HepG2 (cell line): ENCODE measurements around the gene MRPL3. TPM values are rescaled to one million over a fixed set of nuclear protein-coding genes. Genes with fewer than 3 reads are reported as not detected.

Source experiments
- ATAC-seq: fragments of 200-7000 bp; cut with Tn5 transposase; 3 replicates; pipeline ENCODE4 v1.9.1; 2020; ENCODE audit warnings: mild to moderate bottlenecking, moderate library complexity
- BruUV-seq: library from RNA; stranded (reverse); fragments of 400-500 nt; replicated peaks from 2 replicates; lab custom pipeline; 2021; lab: Mats Ljungman, UMichigan
- CTCF ChIA-PET: fragments of 300-600 bp; formaldehyde crosslinking; extraction: SDS; loops from one replicate; lab custom pipeline; 2021; ENCODE audit warnings: low total read pairs, inconsistent platforms, low intra/inter-chr PET ratio; lab: Yijun Ruan, JAX
- POLR2A ChIA-PET: fragments of 350-600 bp; sonication (Branson Sonifier 250); formaldehyde crosslinking; loops from one replicate; lab custom pipeline; 2020; ENCODE audit warnings: antibody characterized with exemption, inconsistent platforms; lab: Yijun Ruan, JAX
- DNase-seq: peaks from one replicate; pipeline ENCODE4 v3.0.0-alpha.2; 2015; ENCODE audit warnings: low spot score
- FAIRE-seq: peaks from 3 replicates; lab custom pipeline; 2011; peaks lifted over from hg19 to GRCh38; lab: Jason Lieb, UNC
- H2AFZ ChIP-seq: one replicate; pipeline ENCODE4 v1.6.1; 2011; ENCODE audit warnings: low read length, inconsistent platforms
- H3K27ac ChIP-seq: fragments of 300-600 bp; 3 replicates; pipeline ENCODE4 v1.8.0; 2011; ENCODE audit warnings: mixed run types, mild to moderate bottlenecking, mixed read lengths, low read length, inconsistent platforms; ENCODE audit not compliant: insufficient read depth; ENCODE audit errors: extremely low read length
- H3K27me3 ChIP-seq, 2 experiments: fragments of 200-600 bp in 1 of 2; 2 replicates in 1 of 2; 3 replicates in 1 of 2; pipeline versions ENCODE4 v1.6.0 to v1.8.0; 2011; ENCODE audit warnings: low read length in 2 of 2, mild to moderate bottlenecking in 2 of 2, moderate library complexity in 2 of 2, inconsistent platforms in 1 of 2; ENCODE audit not compliant: insufficient read depth in 2 of 2, control insufficient read depth in 1 of 2
- H3K36me3 ChIP-seq, 2 experiments: fragments of 200-600 bp in 1 of 2; replicated peaks in 1 of 2; 2 replicates in 1 of 2; 3 replicates in 1 of 2; pipeline versions ENCODE4 v1.5.1 to v1.8.0; 2011; ENCODE audit warnings: low read length in 2 of 2, inconsistent platforms in 1 of 2; ENCODE audit not compliant: insufficient read depth in 2 of 2, control insufficient read depth in 1 of 2
- H3K4me1 ChIP-seq: 2 replicates; pipeline ENCODE4 v1.5.1; 2012; ENCODE audit warnings: low read length, inconsistent platforms; ENCODE audit not compliant: insufficient read depth
- H3K4me2 ChIP-seq: 2 replicates; pipeline ENCODE4 v1.6.0; 2011; ENCODE audit warnings: low read depth, low read length, inconsistent platforms
- H3K4me3 ChIP-seq, 3 experiments: fragments of 200-600 bp in 1 of 3; sonication (generic), shearing (Covaris generic) in 1 of 3; replicated peaks in 1 of 3; 2 replicates each; pipeline ENCODE4 v1.5.1; 2011 to 2016; ENCODE audit warnings: low read length in 3 of 3, inconsistent platforms in 2 of 3, low read depth in 2 of 3, mild to moderate bottlenecking in 2 of 3, control low read depth in 1 of 3, mixed read lengths in 1 of 3; ENCODE audit not compliant: insufficient read depth in 1 of 3
- H3K79me2 ChIP-seq: one replicate; pipeline ENCODE4 v1.6.1; 2011; ENCODE audit warnings: low read length, inconsistent platforms; ENCODE audit not compliant: insufficient read depth
- H3K9ac ChIP-seq: 2 replicates; pipeline ENCODE4 v1.6.0; 2011; ENCODE audit warnings: mild to moderate bottlenecking, low read depth, low read length, inconsistent platforms; ENCODE audit not compliant: insufficient read depth
- H3K9me3 ChIP-seq: 2 replicates; pipeline ENCODE4 v1.5.1; 2012; ENCODE audit warnings: mild to moderate bottlenecking, low read length
- H4K20me1 ChIP-seq: 2 replicates; pipeline ENCODE4 v1.6.0; 2011; ENCODE audit warnings: inconsistent platforms, mild to moderate bottlenecking, low read length, moderate library complexity; ENCODE audit not compliant: insufficient read depth
- CENPX ChIP-seq: sonication (generic); formaldehyde crosslinking; IDR thresholded peaks from 2 replicates; pipeline ENCODE4 v1.9.0; 2021; ENCODE audit warnings: mild to moderate bottlenecking, missing genetic modification reagents, moderate library complexity
- CREB3 ChIP-seq: sonication (generic); formaldehyde crosslinking; IDR thresholded peaks from 2 replicates; pipeline ENCODE4 v1.5.0; 2020; ENCODE audit warnings: missing genetic modification reagents
- FOSL2 ChIP-seq: sonication (generic); formaldehyde crosslinking; IDR thresholded peaks from 2 replicates; pipeline ENCODE4 v1.4.0; 2020; ENCODE audit warnings: missing genetic modification reagents
- FOXA3 ChIP-seq: IDR thresholded peaks from 2 replicates; pipeline ENCODE4 v1.6.1; 2016; ENCODE audit warnings: missing genetic modification reagents, missing compliant biosample characterization
- FOXM1 ChIP-seq: sonication (generic); formaldehyde crosslinking; IDR thresholded peaks from 2 replicates; pipeline ENCODE4 v1.5.0; 2020; ENCODE audit warnings: missing genetic modification reagents
- GPN1 ChIP-seq: sonication (generic); formaldehyde crosslinking; IDR thresholded peaks from 2 replicates; pipeline ENCODE4 v1.5.1; 2020; ENCODE audit warnings: missing genetic modification reagents, borderline replicate concordance
- HDAC2 ChIP-seq: sonication (generic); formaldehyde crosslinking; IDR thresholded peaks from 2 replicates; pipeline ENCODE4 v1.4.0; 2020; ENCODE audit warnings: missing genetic modification reagents
- SMARCE1 ChIP-seq: fragments of 450-650 bp; IDR thresholded peaks from 2 replicates; pipeline ENCODE4 v1.6.1; 2017; ENCODE audit warnings: borderline replicate concordance
- TAF15 ChIP-seq: fragments of 200-400 bp; formaldehyde crosslinking; IDR thresholded peaks from one replicate; pipeline ENCODE4 v1.6.1; 2018; ENCODE audit warnings: mild to moderate bottlenecking, low read depth, low read length; ENCODE audit not compliant: poor library complexity, severe bottlenecking
- TIGD3 ChIP-seq: sonication (generic); formaldehyde crosslinking; IDR thresholded peaks from 2 replicates; pipeline ENCODE4 v1.5.1; 2020; ENCODE audit warnings: mild to moderate bottlenecking, missing genetic modification reagents, borderline replicate concordance
- U2AF2 ChIP-seq: fragments of 200-400 bp; formaldehyde crosslinking; IDR thresholded peaks from 2 replicates; pipeline ENCODE4 v1.6.1; 2017; ENCODE audit warnings: low read depth, mild to moderate bottlenecking, low read length
- ZNF235 ChIP-seq: sonication (generic); formaldehyde crosslinking; IDR thresholded peaks from 2 replicates; pipeline ENCODE4 v1.8.1; 2023; ENCODE audit warnings: mild to moderate bottlenecking, missing genetic modification reagents, borderline replicate concordance
- ZNF33B ChIP-seq: sonication (generic); formaldehyde crosslinking; IDR thresholded peaks from 2 replicates; pipeline ENCODE4 v1.5.1; 2020; ENCODE audit warnings: mild to moderate bottlenecking, missing genetic modification reagents
- ZNF615 ChIP-seq: sonication (generic); formaldehyde crosslinking; IDR thresholded peaks from 2 replicates; pipeline ENCODE4 v1.5.0; 2020; ENCODE audit warnings: mild to moderate bottlenecking, missing genetic modification reagents, borderline replicate concordance
- WGBS: methylation state at CpG from one replicate; pipeline ENCODE4 v1.1.6; 2017; ENCODE audit warnings: low lambda C conversion rate; 5-methylcytosine and 5-hydroxymethylcytosine counted together
- in situ Hi-C: cut with HindIII; loops from 2 replicates; pipeline ENCODE4 v1.10.0; 2017; ENCODE audit warnings: low pct_unique_long_range_greater_than_20kb; ENCODE audit not compliant: extremely low pct_ligation_motif_present
- intact Hi-C: fragments of 100-400 bp; cut with micrococcal nuclease; formaldehyde crosslinking; loops from one replicate; pipeline ENCODE4 v1.10.0; 2022; ENCODE audit not compliant: unreplicated experiment
- polyA plus RNA-seq, 8 experiments: library from polyadenylated mRNA; depleted of rRNA in 3 of 8; stranded (reverse) in 7 of 8; unstranded in 1 of 8; fragments of >200 nt; fragmentation: Illumina TruSeq in 4 of 8; extraction: Trizol in 4 of 8; gene quantifications; 2 replicates each; pipeline versions ENCODE4 v1.2.1 to v1.2.3, GENCODE V29; 2011 to 2016; ENCODE audit warnings: low read depth in 4 of 8, missing spikeins in 1 of 8, mixed read lengths in 1 of 8; ENCODE audit not compliant: insufficient read depth in 1 of 8
- total RNA-seq, 5 experiments: library from RNA; depleted of rRNA; stranded (reverse); fragments of >200 nt; fragmentation: Illumina TruSeq; extraction: Trizol; gene quantifications; 2 replicates each; pipeline ENCODE4 v1.2.3, GENCODE V29; 2016; ENCODE audit warnings: low read depth in 1 of 5

Gene MRPL3
- total and polyA plus RNA-seq, 2 of the 13 experiments (the other 11 are each of a cell fraction or from before 2014, with no cell fraction given), result 114 to 172 TPM

- H4K20me1 ChIP-seq, result no peaks in the 10 kb centered on the region
- WGBS, result 98% methylated on average over 2 of the region's 2 CpGs
- peaks cover 16% of the 10 kb centered on the region for H3K79me2 ChIP-seq
- FAIRE-seq, result no peak
- no peak for ATAC-seq
- no peaks in the 10 kb centered on the region for H3K4me1 ChIP-seq
- no peak overlapping the region for H3K27ac ChIP-seq
- intact Hi-C loops, result no loop called here
- H3K36me3 ChIP-seq, result peaks cover 4 to 47% of the 10 kb centered on the region in 2 experiments
- H3K9ac ChIP-seq, result no peak overlapping the region
- no peaks in the 10 kb centered on the region for H3K27me3 ChIP-seq
- no peaks in the 10 kb centered on the region for H3K9me3 ChIP-seq
- POLR2A ChIA-PET, result no interaction called here
- CTCF ChIA-PET, result no interaction called here
- no peak overlapping the region for H3K4me3 ChIP-seq
- H2AFZ ChIP-seq, result no peak overlapping the region
- TF ChIP-seq GPN1 (CRISPR knock-in tag) (no peak), TIGD3 (no peak), FOXA3 (CRISPR knock-in tag) (no peak), ZNF33B (CRISPR knock-in tag) (no peak), CREB3 (CRISPR knock-in tag) (no peak), U2AF2 (no peak), ZNF615 (CRISPR knock-in tag) (no peak), CENPX (CRISPR knock-in tag) (no peak), ZNF235 (CRISPR knock-in tag) (no peak), TAF15 (no peak), FOXM1 (CRISPR knock-in tag) (no peak), FOSL2 (CRISPR knock-in tag) (no peak), HDAC2 (no peak), SMARCE1 (no peak)
- TF ChIP-seq, all 625 proteins: peak for 0
- BruUV-seq, result no TSS peak
- in situ Hi-C loops, result no loop called here
- DNase-seq, result no peak
- H3K4me2 ChIP-seq, result no peak overlapping the region
Measured at GRCh38 chr3:131470377-131470776, 32.4 kb downstream of the MRPL3 start.
